ENCODE data around the gene LPIN1. TPM values are rescaled to one million over a fixed set of nuclear protein-coding genes. Genes with fewer than 3 reads are reported as not detected.

LPIN1 gene
- total RNA-seq, 1 donor from 2014 or later: 48.8 TPM

DNA sequence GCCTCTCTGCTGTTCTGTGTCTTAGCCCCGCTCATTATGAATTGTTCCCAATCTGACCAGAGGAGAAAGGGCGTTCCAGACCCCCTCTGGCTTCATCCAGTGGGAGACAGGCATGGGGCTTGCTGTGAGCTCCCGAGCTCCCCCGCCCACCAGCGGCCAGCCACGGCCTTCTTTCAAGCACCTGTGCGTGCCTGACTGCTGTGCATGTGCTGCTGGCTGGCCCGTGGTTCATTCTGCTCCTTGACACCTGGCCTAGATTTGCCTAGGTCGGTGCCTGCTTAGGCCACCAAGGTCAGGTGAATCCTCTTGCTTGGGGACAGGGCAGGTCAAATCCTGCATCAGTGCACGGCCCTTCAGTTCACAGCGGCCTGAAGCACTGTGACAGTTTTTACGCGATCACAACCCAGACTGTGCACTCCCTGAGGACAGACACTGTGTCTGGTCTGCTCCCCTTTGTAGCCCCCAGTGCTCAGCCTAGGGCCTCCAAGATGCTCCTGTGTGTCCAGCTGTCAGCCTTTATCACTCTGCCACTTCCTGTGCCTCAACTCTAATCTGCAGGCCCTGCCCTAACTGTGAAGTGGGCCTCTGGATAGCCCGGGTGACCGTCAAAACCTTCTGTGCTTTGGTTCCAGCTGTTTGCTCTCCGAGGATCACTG lies 3.6 kb upstream of the LPIN1 start:
- Mint-ChIP-seq H3K27ac (no peak overlapping the region), H3K27me3 (ENCODE audit: low read depth) (no peaks in the 10 kb centered on the region), H3K4me1 (ENCODE audit: low read depth) (peaks cover 50% of the 10 kb centered on the region), H3K9me3 (no peaks in the 10 kb centered on the region), H3K36me3 (ENCODE audit: low read depth) (peaks cover 1% of the 10 kb centered on the region), H3K4me3 (ENCODE audit: low read depth) (no peak overlapping the region)
- intact Hi-C loops (cut with micrococcal nuclease): loop anchor here (10.0 kb wide), 2 partner anchors 278 to 928 kb away; partner anchors contain the start of genes E2F6 and PDIA6
- DNase-seq (ENCODE audit: low spot score): no peak

- Mint-ChIP-seq H3K4me3 (ENCODE audit: low read depth) (no peak overlapping the region), H3K9me3 (no peaks in the 10 kb centered on the region), H3K27ac (peak overlapping the region; percentile 70), H3K36me3 (ENCODE audit: low read depth) (peaks cover 3% of the 10 kb centered on the region), H3K27me3 (ENCODE audit: low read depth) (no peaks in the 10 kb centered on the region), H3K4me1 (ENCODE audit: low read depth) (peaks cover 55% of the 10 kb centered on the region)
- no peak for DNase-seq (ENCODE audit: low spot score)
- intact Hi-C loops (cut with micrococcal nuclease): loop anchor here (10.0 kb wide), 2 partner anchors 279 to 929 kb away; partner anchors contain the start of genes E2F6 and PDIA6
Measured at GRCh38 chr2:11743366-11743765, 3.1 kb upstream of the LPIN1 start.

- Mint-ChIP-seq H3K4me3 (ENCODE audit: low read depth) (peak overlapping the region; percentile 22), H3K27me3 (ENCODE audit: low read depth) (no peaks in the 10 kb centered on the region), H3K36me3 (ENCODE audit: low read depth) (peaks cover 3% of the 10 kb centered on the region), H3K27ac (peak overlapping the region; percentile 70), H3K9me3 (no peaks in the 10 kb centered on the region), H3K4me1 (ENCODE audit: low read depth) (peaks cover 56% of the 10 kb centered on the region)
- peak; percentile 69 for DNase-seq (ENCODE audit: low spot score)
- intact Hi-C loops (cut with micrococcal nuclease): loop anchor here (1.0 to 10.0 kb wide), 4 partner anchors 35 to 929 kb away; partner anchors contain the start of genes E2F6, PDIA6 and SLC66A3
Measured at GRCh38 chr2:11743846-11744553, 2.4 kb upstream of the LPIN1 start.

GRCh38 chr2:11744631-11745394 lies 1.6 kb upstream of the LPIN1 start:
- no peaks in the 10 kb centered on the region for H3K27me3 Mint-ChIP-seq (ENCODE audit: low read depth)
- H3K4me3 Mint-ChIP-seq (ENCODE audit: low read depth): peak overlapping the region; percentile 9
- intact Hi-C loops (cut with micrococcal nuclease): loop anchor here (1.0 to 10.0 kb wide), 5 partner anchors 34 to 930 kb away; partner anchors contain the start of genes E2F6, PDIA6 and SLC66A3
- H3K4me1 Mint-ChIP-seq (ENCODE audit: low read depth): peaks cover 61% of the 10 kb centered on the region
- DNase-seq (ENCODE audit: low spot score): no peak
- H3K27ac Mint-ChIP-seq: peak overlapping the region; percentile 73
- H3K9me3 Mint-ChIP-seq: no peaks in the 10 kb centered on the region
- H3K36me3 Mint-ChIP-seq (ENCODE audit: low read depth): peaks cover 3% of the 10 kb centered on the region

GRCh38 chr2:11745613-11746375 lies 638 bp upstream of the LPIN1 start:
- H3K4me1 Mint-ChIP-seq (ENCODE audit: low read depth): peaks cover 71% of the 10 kb centered on the region
- no peaks in the 10 kb centered on the region for H3K27me3 Mint-ChIP-seq (ENCODE audit: low read depth)
- H3K27ac Mint-ChIP-seq: peak overlapping the region; percentile 65
- intact Hi-C loops (cut with micrococcal nuclease): loop anchor here (1.0 to 10.0 kb wide), 6 partner anchors 9 to 931 kb away; partner anchors contain the start of genes E2F6 and PDIA6
- H3K4me3 Mint-ChIP-seq (ENCODE audit: low read depth): peak overlapping the region; percentile 72
- no peak for DNase-seq (ENCODE audit: low spot score)
- peaks cover 3% of the 10 kb centered on the region for H3K36me3 Mint-ChIP-seq (ENCODE audit: low read depth)
- H3K9me3 Mint-ChIP-seq: no peaks in the 10 kb centered on the region

DNA sequence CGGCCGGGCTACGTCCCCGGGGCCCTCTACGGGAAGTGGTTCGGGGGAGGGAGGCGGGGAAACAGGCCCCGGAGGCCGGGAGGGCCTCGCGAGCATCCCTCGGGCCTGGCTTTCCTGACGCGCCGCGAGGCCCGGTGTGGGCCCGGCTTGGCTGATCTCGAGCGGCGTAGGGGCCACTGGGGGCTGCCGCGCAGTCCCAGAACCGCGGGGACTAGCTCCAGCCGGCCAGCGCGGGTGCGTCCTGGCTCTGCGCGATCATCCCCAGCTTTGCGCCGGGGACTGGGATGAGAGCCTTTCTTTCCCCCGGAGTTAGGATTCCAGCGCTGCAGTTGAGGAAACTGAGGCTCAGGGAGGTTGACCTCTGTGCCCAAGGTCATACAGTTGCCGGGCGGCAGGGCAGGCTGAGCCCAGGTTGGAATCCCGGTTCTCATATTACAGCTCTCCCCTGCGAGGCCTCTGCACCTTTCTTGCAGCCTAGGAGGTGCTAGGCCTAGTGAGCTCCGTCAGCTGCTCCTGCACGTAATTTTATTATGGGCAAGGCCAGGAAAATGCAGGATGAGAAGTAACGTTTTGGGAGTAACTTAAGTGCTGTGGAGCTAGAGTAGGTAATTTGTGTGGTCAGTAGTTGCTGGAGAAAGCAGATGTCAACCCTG lies 501 bp downstream of the LPIN1 start:
- peak overlapping the region; percentile 83 for H3K27ac Mint-ChIP-seq
- peaks cover 78% of the 10 kb centered on the region for H3K4me1 Mint-ChIP-seq (ENCODE audit: low read depth)
- H3K4me3 Mint-ChIP-seq (ENCODE audit: low read depth): peak overlapping the region; percentile 94
- no peaks in the 10 kb centered on the region for H3K9me3 Mint-ChIP-seq
- intact Hi-C loops (cut with micrococcal nuclease): loop anchor here (1.0 to 10.0 kb wide), 4 partner anchors 7 to 932 kb away; partner anchors contain the start of genes E2F6 and PDIA6
- no peaks in the 10 kb centered on the region for H3K27me3 Mint-ChIP-seq (ENCODE audit: low read depth)
- DNase-seq (ENCODE audit: low spot score): no peak
- H3K36me3 Mint-ChIP-seq (ENCODE audit: low read depth): peaks cover 3% of the 10 kb centered on the region

DNA sequence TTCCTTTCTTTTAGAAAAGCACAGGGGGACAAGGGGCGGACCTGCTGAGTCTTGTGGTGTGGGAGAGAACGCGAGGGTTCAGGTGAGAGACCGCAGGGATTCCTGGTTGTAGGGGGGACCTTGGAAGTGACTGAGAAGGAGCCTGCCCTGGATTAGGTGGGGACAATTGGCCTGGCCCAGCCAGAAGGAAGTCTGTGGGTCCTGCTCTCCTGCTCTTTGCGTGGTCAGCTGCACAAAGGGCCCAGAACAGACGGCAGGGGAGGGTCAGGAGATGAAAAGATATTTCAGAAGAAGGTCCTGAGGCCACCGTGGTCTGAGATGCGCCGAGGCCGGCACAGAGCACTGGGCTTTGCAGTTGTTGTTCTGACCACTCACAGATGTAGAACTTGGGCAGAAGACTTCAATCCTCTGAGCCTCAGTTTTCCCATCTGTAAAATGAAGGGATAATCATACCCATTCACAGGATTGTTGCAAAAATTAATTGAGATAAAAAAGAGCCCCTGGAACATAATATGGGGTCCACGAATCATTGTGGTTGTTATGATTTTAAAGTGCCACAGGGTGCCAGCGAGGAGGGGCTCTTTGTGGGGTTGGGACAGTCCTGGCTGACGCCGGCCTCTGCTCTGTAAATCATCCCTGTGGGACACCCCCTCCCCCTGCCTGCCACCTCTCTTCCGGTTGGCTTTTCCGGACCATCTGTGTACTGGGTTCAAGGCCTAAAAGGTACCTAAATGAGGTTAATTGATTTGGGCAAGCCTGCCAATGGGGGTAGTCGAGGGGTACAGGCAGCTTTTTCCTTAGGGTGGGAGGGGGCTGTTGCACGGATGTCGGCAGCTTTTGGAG lies 1.8 kb downstream of the LPIN1 start:
- DNase-seq (ENCODE audit: low spot score): no peak
- peaks cover 73% of the 10 kb centered on the region for H3K4me1 Mint-ChIP-seq (ENCODE audit: low read depth)
- peak overlapping the region; percentile 83 for H3K27ac Mint-ChIP-seq
- intact Hi-C loops (cut with micrococcal nuclease): loop anchor here (10.0 kb wide), 2 partner anchors 283 to 933 kb away; partner anchors contain the start of genes E2F6 and PDIA6
- no peaks in the 10 kb centered on the region for H3K9me3 Mint-ChIP-seq
- H3K4me3 Mint-ChIP-seq (ENCODE audit: low read depth): peak overlapping the region; percentile 94
- H3K36me3 Mint-ChIP-seq (ENCODE audit: low read depth): peaks cover 3% of the 10 kb centered on the region
- no peaks in the 10 kb centered on the region for H3K27me3 Mint-ChIP-seq (ENCODE audit: low read depth)

DNA sequence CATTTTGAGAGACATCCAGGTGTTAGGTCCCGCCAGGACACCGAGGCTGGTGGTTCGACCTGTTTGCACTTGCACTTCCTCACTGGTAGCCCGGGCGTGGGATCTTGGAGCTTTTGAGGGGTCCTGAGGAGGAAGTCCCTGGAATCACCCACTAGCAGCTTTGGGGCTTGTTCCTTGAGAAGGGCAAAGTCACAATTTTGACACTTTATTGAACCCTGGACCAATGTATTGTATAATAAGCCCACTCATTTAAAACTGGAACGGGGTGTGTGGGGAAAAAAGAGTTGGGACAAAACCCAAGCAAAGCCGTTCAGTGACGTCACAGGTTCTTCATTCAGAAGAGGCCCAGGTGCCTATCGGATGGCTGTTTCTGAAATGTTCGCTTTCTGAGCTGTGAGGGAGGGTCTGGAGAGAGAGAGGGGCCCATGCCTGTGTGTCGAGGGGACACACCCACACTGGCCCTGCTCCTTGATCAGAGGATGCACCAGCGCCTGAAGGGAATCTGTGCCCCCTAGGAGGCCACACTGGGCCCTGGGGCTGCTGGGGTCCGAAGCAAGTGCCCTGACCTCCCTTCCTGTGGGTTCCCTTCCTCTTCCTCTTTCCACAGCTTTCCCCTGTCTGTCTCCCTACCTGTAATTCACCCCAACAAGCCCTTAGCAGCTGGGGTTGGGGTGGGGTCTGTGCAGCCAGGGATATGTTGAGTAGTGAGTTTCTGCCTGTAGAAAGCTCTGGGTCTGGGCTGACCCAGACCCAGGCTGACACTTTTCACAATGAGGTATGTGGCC lies 2.6 kb downstream of the LPIN1 start:
- Mint-ChIP-seq H3K4me3 (ENCODE audit: low read depth) (peak overlapping the region; percentile 94), H3K27ac (peak overlapping the region; percentile 58), H3K36me3 (ENCODE audit: low read depth) (peaks cover 3% of the 10 kb centered on the region), H3K9me3 (no peaks in the 10 kb centered on the region), H3K4me1 (ENCODE audit: low read depth) (peaks cover 73% of the 10 kb centered on the region), H3K27me3 (ENCODE audit: low read depth) (no peaks in the 10 kb centered on the region)
- no peak for DNase-seq (ENCODE audit: low spot score)
- intact Hi-C loops (cut with micrococcal nuclease): loop anchor here (10.0 kb wide), 2 partner anchors 284 to 934 kb away; partner anchors contain the start of genes E2F6 and PDIA6

DNA sequence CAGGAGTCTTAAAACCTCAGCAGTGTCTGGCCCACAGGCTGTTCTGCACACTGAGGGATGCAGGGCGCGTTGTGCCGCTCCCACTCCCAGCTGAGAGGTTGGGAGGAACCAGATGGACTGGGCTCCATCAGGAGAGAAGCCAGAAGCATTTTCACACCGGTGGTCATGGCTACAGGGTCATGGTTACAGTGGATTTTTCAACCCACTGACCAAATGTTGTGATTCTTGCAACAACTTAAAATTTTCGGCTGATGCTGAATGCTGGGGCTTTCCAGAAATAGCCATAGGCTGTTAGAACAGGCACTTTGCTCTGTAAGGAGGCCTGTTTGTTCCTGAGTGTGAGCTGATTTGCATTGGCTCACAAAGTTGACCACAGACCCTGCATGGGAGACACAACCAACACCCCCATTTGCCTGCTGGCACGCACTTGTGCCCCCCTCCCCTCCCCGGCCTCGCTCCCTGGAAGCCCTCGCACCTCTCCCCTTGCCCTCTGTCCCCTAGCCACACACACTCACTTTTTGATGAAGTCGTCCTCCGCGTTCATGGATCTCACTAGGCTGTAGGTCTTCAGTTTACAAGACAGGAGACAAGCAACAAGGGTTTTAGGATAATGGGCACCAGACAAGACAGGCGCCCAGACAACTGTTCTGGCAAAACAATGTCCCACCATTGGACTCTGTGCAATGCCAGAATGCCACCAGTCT lies 3.4 kb downstream of the LPIN1 start:
- Mint-ChIP-seq H3K27me3 (ENCODE audit: low read depth) (no peaks in the 10 kb centered on the region), H3K27ac (peak overlapping the region; percentile 59), H3K36me3 (ENCODE audit: low read depth) (peaks cover 3% of the 10 kb centered on the region), H3K9me3 (no peaks in the 10 kb centered on the region), H3K4me3 (ENCODE audit: low read depth) (peak overlapping the region; percentile 13), H3K4me1 (ENCODE audit: low read depth) (peaks cover 73% of the 10 kb centered on the region)
- DNase-seq (ENCODE audit: low spot score): no peak
- intact Hi-C loops (cut with micrococcal nuclease): loop anchor here (5.0 to 10.0 kb wide), 7 partner anchors 165 to 1105 kb away; partner anchors contain the start of genes E2F6 and PDIA6

DNA sequence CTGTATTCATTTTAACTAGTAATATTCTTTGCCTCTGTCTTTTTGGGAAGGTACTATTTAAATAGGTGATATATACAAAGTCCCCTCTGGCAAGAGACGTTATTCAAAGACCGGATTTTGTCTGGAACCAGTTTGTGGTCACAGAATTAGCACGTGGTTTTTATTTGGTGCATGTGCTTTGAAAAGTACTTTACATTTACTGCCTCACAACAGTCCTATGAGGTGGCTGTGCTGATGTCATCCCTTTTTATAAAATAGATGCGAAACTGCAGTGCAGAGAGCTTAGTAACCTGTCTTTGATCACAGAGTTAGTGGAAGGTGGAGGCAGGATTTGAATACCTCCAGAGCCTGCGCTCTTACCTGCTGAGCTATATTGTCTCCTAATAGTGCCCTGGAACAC lies 4.0 kb downstream of the LPIN1 start:
- no peaks in the 10 kb centered on the region for H3K27me3 Mint-ChIP-seq (ENCODE audit: low read depth)
- peak overlapping the region; percentile 28 for H3K4me3 Mint-ChIP-seq (ENCODE audit: low read depth)
- H3K4me1 Mint-ChIP-seq (ENCODE audit: low read depth): peaks cover 72% of the 10 kb centered on the region
- DNase-seq (ENCODE audit: low spot score): peak; percentile 45
- intact Hi-C loops (cut with micrococcal nuclease): loop anchor here (5.0 to 10.0 kb wide), 5 partner anchors 166 to 1104 kb away; no protein-coding TSS in a partner anchor
- peak overlapping the region; percentile 59 for H3K27ac Mint-ChIP-seq
- peaks cover 6% of the 10 kb centered on the region for H3K36me3 Mint-ChIP-seq (ENCODE audit: low read depth)
- H3K9me3 Mint-ChIP-seq: no peaks in the 10 kb centered on the region
